Heart right ventricle (tissue), 16 donors: Measurements from ENCODE around the gene ENOX1. TPM values are rescaled to one million over a fixed set of nuclear protein-coding genes. Genes with fewer than 3 reads are reported as not detected.

Source experiments
- ATAC-seq, 8 donors: fragments of 200-7000 bp; cut with Tn5 transposase; one replicate each; pipeline ENCODE4 v1.9.1; 2020; ENCODE audit warnings: mild to moderate bottlenecking in 8 of 8, moderate library complexity in 8 of 8, moderate number of reproducible peaks in 1 of 8
- DNase-seq, 2 donors: peaks; one replicate each; pipeline ENCODE4 v3.0.0-alpha.2; 2020
- H3K27ac ChIP-seq, 10 donors: fragments of 200-600 bp; sonication (generic) in 2 of 10; one replicate each; pipeline versions ENCODE4 v1.5.0 to v1.8.0; 2020 to 2022; ENCODE audit warnings: mild to moderate bottlenecking in 3 of 10
- H3K27me3 ChIP-seq, 7 donors: fragments of 200-600 bp; one replicate each; pipeline ENCODE4 v1.8.0; 2021 to 2022; ENCODE audit warnings: mild to moderate bottlenecking in 2 of 7
- H3K36me3 ChIP-seq, 9 donors: fragments of 200-600 bp; sonication (generic) in 1 of 9; one replicate each; pipeline versions ENCODE4 v1.5.0 to v1.8.0; 2020 to 2022; ENCODE audit warnings: mild to moderate bottlenecking in 2 of 9
- H3K4me1 ChIP-seq, 9 donors: fragments of 200-600 bp; sonication (generic) in 1 of 9; one replicate each; pipeline versions ENCODE4 v1.5.0 to v1.8.0; 2020 to 2022; ENCODE audit warnings: mild to moderate bottlenecking in 4 of 9
- H3K4me3 ChIP-seq, 10 donors: fragments of 200-600 bp; sonication (generic) in 2 of 10; one replicate each; pipeline versions ENCODE4 v1.5.0 to v1.8.0; 2020 to 2022; ENCODE audit warnings: mild to moderate bottlenecking in 7 of 10, moderate library complexity in 2 of 10
- H3K9me3 ChIP-seq, 11 donors: fragments of 200-600 bp in 10 of 11; sonication (generic) in 2 of 11; one replicate each; pipeline versions ENCODE4 v1.5.0 to v1.8.0; 2013 to 2022; ENCODE audit warnings: mild to moderate bottlenecking in 2 of 11, control low read depth in 1 of 11, moderate library complexity in 1 of 11
- CTCF ChIP-seq, 9 donors: fragments of 200-600 bp; sonication (generic) in 2 of 9; IDR thresholded peaks; one replicate each; pipeline versions ENCODE4 v1.5.0 to v1.8.0; 2021 to 2022; ENCODE audit warnings: antibody characterized with exemption in 9 of 9, mild to moderate bottlenecking in 5 of 9, moderate library complexity in 1 of 9
- WGBS, 2 donors: extraction: QIAGEN DNeasy Blood & Tissue Kit; methylation state at CpG; one replicate each; pipeline ENCODE4 v1.1.7; 2013; ENCODE audit warnings: inconsistent platforms in 1 of 2; 5-methylcytosine and 5-hydroxymethylcytosine counted together
- intact Hi-C, 10 donors: fragments of 100-400 bp; cut with DNase I; formaldehyde crosslinking; loops; one replicate each; pipeline versions ENCODE4 v1.11.1 to v1.14.2; 2022
- polyA plus RNA-seq, 2 donors: library from polyadenylated mRNA; stranded (reverse); fragments of 200-250 nt; gene quantifications; one replicate each; pipeline ENCODE4 v1.2.3, GENCODE V29; 2013
- total RNA-seq, 10 donors: library from RNA; stranded (reverse); fragmentation: NEBNext Ultra II Directional in 3 of 10; extraction: Animal tissue kit (Norgen Biotek cat#: 25700) in 3 of 10; gene quantifications; one replicate each; pipeline versions ENCODE4 v1.2.1 to v1.2.4, GENCODE V29; 2021 to 2023
- donor health status: Arrhythmogenic right ventricular cardiomyopathy.
- donor health status: ischemic (EF 13 %, LVEDD 7.1; RV severe dilation, severe dysfunction).
- donor health status: healthy with polysubstance abuse.
- donor health status: DM: no; HTN: yes; CAD: no.
- donor health status: DM: no; HTN: no; CAD: no.
- donor health status: ischemic (EF 25% LVEDD 6.9; RV normal size, moderate dysfunction).
- donor health status: ischemic (EF 25% LVEDD 5.7; RV mildly dilated, moderate dysfunction).
- donor health status: healthy.
- donor health status: DM: yes; HTN: yes; CAD: no.
- donor health status: Ischemic cardiomyopathy.
- donor health status: ischemic (EF 35%, LVEDD 5.7; RV mildly dilated, moderate dysfunction).
- donor health status: nonischemic (EF 11% LVEDD 7.7; RV severe dilation, severe dysfunction).
- donor health status: DM: yes; HTN: yes; CAD: no.
- donor health status: PGD.
- donor health status: ischemic (EF 29% LVEDD 5.4; RV normal size, mild dysfunction).
- donor health status: nonischemic (EF 23%, LVEDD 6.1; RV moderate dilation, normal function).

The ENOX1 gene
- total and polyA plus RNA-seq, 12 donors: 2.0 to 10.4 (median 7.1) TPM

GRCh38 chr13:43307221-43307920 lies 479.4 kb downstream of the ENOX1 start:
- 38 to 45% methylated on average over 6 of the region's 6 CpGs for WGBS, 2 donors
- intact Hi-C loops: loop anchor here in 5 of 10 donors (5.0 to 10.0 kb wide), 6 partner anchors 177 to 567 kb away; partner anchors contain the start of genes CCDC122 (in 1 of the 5), ENOX1 (in 1 of the 5) and LACC1 (in 1 of the 5)
- Histone ChIP-seq H3K36me3 (no peaks in the 10 kb centered on the region), H3K4me1 (peaks cover 0 to 36% (median 12%) of the 10 kb centered on the region in 9 donors), H3K27ac (peak overlapping the region in 5 of 10 donors; percentile 13 to 73 (median 35)), H3K27me3 (no peaks in the 10 kb centered on the region), H3K9me3 (no peaks in the 10 kb centered on the region), H3K4me3 (no peak overlapping the region)
- DNase-seq (no peak), ATAC-seq (peak in 1 of 8 donors; percentile 17)
- no peak for TF ChIP-seq CTCF (IDR thresholded peaks at IDR 0.05)

GRCh38 chr13:43306372-43306771 lies 480.4 kb downstream of the ENOX1 start:
- DNase-seq: no peak
- Histone ChIP-seq H3K9me3 (no peaks in the 10 kb centered on the region), H3K4me1 (peaks cover 0 to 36% (median 12%) of the 10 kb centered on the region in 9 donors), H3K27ac (no peak overlapping the region), H3K4me3 (no peak overlapping the region), H3K27me3 (no peaks in the 10 kb centered on the region), H3K36me3 (no peaks in the 10 kb centered on the region)
- TF ChIP-seq CTCF (IDR thresholded peaks at IDR 0.05): no peak
- intact Hi-C loops: loop anchor here in 5 of 10 donors (5.0 to 10.0 kb wide), 6 partner anchors 178 to 568 kb away; partner anchors contain the start of genes CCDC122 (in 1 of the 5), ENOX1 (in 1 of the 5) and LACC1 (in 1 of the 5)
- ATAC-seq: no peak

- Histone ChIP-seq H3K27me3 (no peaks in the 10 kb centered on the region), H3K4me3 (no peak overlapping the region), H3K27ac (no peak overlapping the region), H3K9me3 (no peaks in the 10 kb centered on the region), H3K36me3 (no peaks in the 10 kb centered on the region), H3K4me1 (peaks cover 0 to 36% (median 12%) of the 10 kb centered on the region in 9 donors)
- ATAC-seq (no peak), DNase-seq (no peak)
- no peak for TF ChIP-seq CTCF (IDR thresholded peaks at IDR 0.05)
- 32 to 39% methylated on average over 4 of the region's 4 CpGs for WGBS, 2 donors
- intact Hi-C loops: loop anchor here in 5 of 10 donors (5.0 to 10.0 kb wide), 6 partner anchors 179 to 569 kb away; partner anchors contain the start of genes CCDC122 (in 1 of the 5), ENOX1 (in 1 of the 5) and LACC1 (in 1 of the 5)
These were observed 481.4 kb downstream of the ENOX1 start for GRCh38 chr13:43305416-43305815.

- ATAC-seq (no peak), DNase-seq (no peak)
- no peaks in the 10 kb centered on the region for H3K27me3 ChIP-seq
- no peak overlapping the region for H3K27ac ChIP-seq
- H3K9me3 ChIP-seq: no peaks in the 10 kb centered on the region
- intact Hi-C loops: loop anchor here in 7 of 10 donors (5.0 to 10.0 kb wide), 8 partner anchors 180 to 570 kb away; partner anchors contain the start of genes ENOX1 (in 3 of the 7), CCDC122 (in 1 of the 7) and LACC1 (in 1 of the 7)
- WGBS, 2 donors: 47 to 48% methylated on average over 2 of the region's 2 CpGs
- no peak for TF ChIP-seq CTCF (IDR thresholded peaks at IDR 0.05)
- H3K4me1 ChIP-seq: peaks cover 0 to 36% (median 12%) of the 10 kb centered on the region in 9 donors
- no peak overlapping the region for H3K4me3 ChIP-seq
- no peaks in the 10 kb centered on the region for H3K36me3 ChIP-seq
These were observed 481.8 kb downstream of the ENOX1 start for GRCh38 chr13:43304945-43305344.
